ENCODE measurements around the gene HCN4. TPM values are rescaled to one million over a fixed set of nuclear protein-coding genes. Genes with fewer than 3 reads are reported as not detected.

Gene HCN4
- total RNA-seq, 1 experiment from 2014 or later = 10.5 TPM

DNA sequence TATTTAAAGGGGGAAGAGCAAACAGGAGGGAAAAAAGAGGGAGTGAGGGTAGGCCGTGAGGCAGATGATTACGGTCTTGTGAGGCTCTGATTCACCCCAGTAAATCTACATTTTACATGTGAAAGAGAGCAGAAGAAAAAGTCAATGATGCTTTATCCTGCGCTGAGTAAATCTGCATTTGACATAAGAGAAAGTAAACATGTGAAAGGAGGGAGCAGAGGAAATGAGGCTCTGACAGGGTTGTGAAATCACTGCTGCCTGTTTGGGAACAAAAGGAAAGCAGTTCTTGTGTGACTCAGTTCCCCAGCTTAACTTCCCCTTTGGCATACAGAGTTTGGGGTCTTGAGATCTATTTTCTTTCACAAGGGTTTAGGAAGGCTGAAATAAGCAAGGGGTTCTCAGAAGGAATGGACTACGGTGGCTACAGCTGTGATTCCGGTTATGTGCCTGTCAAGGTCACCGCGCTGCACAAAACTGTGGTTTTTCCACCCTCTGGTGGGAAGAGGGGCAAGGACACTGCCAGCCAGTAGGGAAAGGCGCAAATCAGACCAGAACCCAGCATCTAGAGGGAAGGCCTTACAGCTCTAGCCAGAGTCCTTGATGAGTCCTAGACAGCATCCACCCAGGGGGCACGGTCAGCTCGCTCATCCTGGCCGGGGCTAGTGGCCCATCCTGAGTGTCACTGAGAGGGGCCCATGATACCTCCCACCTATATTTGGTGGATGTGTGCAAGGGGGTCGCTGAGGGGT, 18.9 kb upstream of the HCN4 start:
- Mint-ChIP-seq H3K27ac (peak overlapping the region; percentile 95), H3K27me3 (ENCODE audit: low read depth) (peaks cover 12% of the 10 kb centered on the region), H3K9me3 (peaks cover 9% of the 10 kb centered on the region), H3K4me1 (peaks cover 49% of the 10 kb centered on the region), H3K36me3 (no peaks in the 10 kb centered on the region), H3K4me3 (peak overlapping the region; percentile 32)
- TF ChIP-seq ZBTB21 (CRISPR knock-in tag; IDR thresholded peaks at IDR 0.05; ENCODE audit: borderline replicate concordance) (no peak), FOXK1 (CRISPR knock-in tag; IDR thresholded peaks at IDR 0.05) (peak; percentile 44; the same call in 1 of the 2 replicates), ZNF416 (CRISPR knock-in tag; IDR thresholded peaks at IDR 0.05) (no peak), SMAD3 (CRISPR knock-in tag; IDR thresholded peaks at IDR 0.05; ENCODE audit: borderline replicate concordance) (no peak), ZNF232 (CRISPR knock-in tag; IDR thresholded peaks at IDR 0.05) (peak; percentile 80; the same call in 1 of the 2 replicates)
- ChIA-PET CTCF (interaction anchor here (0.7 to 2.2 kb wide), 4 partner anchors 17 to 249 kb away, joined by 3 to 10 read pairs (median 4); partner anchors contain the start of gene HCN4), POLR2A (no interaction called here)
- ATAC-seq = peak; percentile 32
- no peak for DNase-seq (ENCODE audit: low spot score)

DNA sequence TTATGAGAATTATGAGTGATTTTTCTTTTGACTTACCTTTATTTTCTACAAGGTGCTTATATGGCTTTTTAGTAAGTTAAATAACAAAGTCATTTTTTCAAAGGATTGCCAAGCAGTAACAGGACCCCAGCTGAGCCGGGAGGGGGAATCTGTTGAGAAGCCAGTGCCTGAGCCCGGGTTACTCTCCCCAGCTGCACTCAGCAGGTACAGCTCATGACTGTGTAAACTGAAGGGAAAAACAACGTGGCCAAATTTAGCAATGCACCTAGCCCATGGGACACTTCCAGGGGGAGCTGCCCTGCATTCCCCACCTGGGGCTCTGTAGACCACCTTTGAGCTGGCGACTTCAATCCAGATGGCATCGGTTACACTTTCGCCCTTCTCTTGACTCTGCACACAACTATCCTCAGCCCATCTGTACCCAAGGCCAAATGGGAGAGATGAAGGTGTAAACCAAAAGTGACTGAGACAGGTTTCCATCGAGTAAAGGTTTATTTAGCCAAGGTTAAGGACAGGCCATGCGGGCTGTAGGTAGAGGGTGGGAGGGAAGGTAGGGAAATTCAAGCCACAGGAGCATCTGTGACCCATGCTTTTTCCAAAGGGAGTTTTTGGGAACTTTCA, 18.2 kb upstream of the HCN4 start:
- Mint-ChIP-seq H3K36me3 (peaks cover under 1% of the 10 kb centered on the region; the same call in 1 of the 2 replicates), H3K27me3 (ENCODE audit: low read depth) (peaks cover 12% of the 10 kb centered on the region), H3K4me1 (peaks cover 49% of the 10 kb centered on the region), H3K9me3 (peaks cover 10% of the 10 kb centered on the region), H3K4me3 (peak overlapping the region; percentile 32), H3K27ac (peak overlapping the region; percentile 95)
- POLR2A ChIA-PET = no interaction called here
- ATAC-seq = peak; percentile 40
- TF ChIP-seq ZNF423 (CRISPR knock-in tag; IDR thresholded peaks at IDR 0.05) (0 out of 2 replicates have a peak, but pooled peaks have one; percentile 39), MAX (CRISPR knock-in tag; IDR thresholded peaks at IDR 0.05) (peak; percentile 58; the same call in 1 of the 2 replicates), TEAD1 (CRISPR knock-in tag; IDR thresholded peaks at IDR 0.05) (0 out of 2 replicates have a peak, but pooled peaks have one; percentile 15), USF1 (CRISPR knock-in tag; IDR thresholded peaks at IDR 0.05) (no peak), FOXP4 (CRISPR knock-in tag; IDR thresholded peaks at IDR 0.05) (no peak)
- CTCF ChIA-PET = interaction anchor here (0.7 to 2.2 kb wide), 5 partner anchors 17 to 249 kb away, joined by 3 to 10 read pairs (median 3); partner anchors contain the start of gene HCN4
- DNase-seq (ENCODE audit: low spot score) = peak; percentile 31

DNA sequence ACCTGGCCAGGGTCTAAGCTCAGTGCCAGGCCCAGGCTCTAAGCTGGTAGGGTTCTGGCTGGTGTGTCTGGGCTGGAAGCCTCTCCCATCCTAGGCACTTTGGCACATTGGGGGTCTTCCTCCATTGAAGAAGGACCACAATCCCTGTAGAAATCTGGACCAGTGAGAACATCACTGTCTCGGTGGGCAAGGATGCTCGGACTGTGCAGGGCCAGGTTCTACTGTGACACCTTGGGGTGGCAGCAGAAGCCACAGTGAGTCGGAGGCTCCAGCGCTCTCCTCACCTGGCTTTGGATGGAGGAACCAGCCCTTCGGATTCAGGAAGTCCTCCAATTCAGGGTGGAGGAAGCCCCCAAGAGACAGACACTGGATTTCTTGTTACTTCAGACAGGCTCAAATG, 17.5 kb upstream of the HCN4 start:
- Mint-ChIP-seq H3K9me3 (peaks cover 17% of the 10 kb centered on the region), H3K36me3 (peaks cover 8% of the 10 kb centered on the region), H3K27me3 (ENCODE audit: low read depth) (peaks cover 16% of the 10 kb centered on the region), H3K4me3 (no peak overlapping the region), H3K4me1 (peaks cover 49% of the 10 kb centered on the region), H3K27ac (no peak overlapping the region)
- POLR2A ChIA-PET = no interaction called here
- CTCF ChIA-PET = interaction anchor here (0.9 to 2.2 kb wide), 2 partner anchors 61 to 79 kb away, joined by 3 to 10 read pairs; no protein-coding TSS in a partner anchor
- ATAC-seq (no peak), DNase-seq (ENCODE audit: low spot score) (no peak)
- no peak for TF ChIP-seq AR (CRISPR knock-in tag; IDR thresholded peaks at IDR 0.05)
- TF ChIP-seq MXD4 (CRISPR knock-in tag; IDR thresholded peaks at IDR 0.05; ENCODE audit: borderline replicate concordance) = no peak
- no peak for TF ChIP-seq SP1 (CRISPR knock-in tag; conservative IDR thresholded peaks at IDR 0.05)

Data from WTC11 (cell line).